Lung (tissue), 12 donors: ENCODE measurements around the gene WDR45. TPM values are rescaled to one million over a fixed set of nuclear protein-coding genes. Genes with fewer than 3 reads are reported as not detected.

Experiments
- ATAC-seq: fragments of 200-7000 bp; cut with Tn5 transposase; one replicate; pipeline ENCODE4 v1.9.1; 2020; ENCODE audit warnings: moderate number of reproducible peaks; ENCODE audit not compliant: insufficient read depth, low FRiP score
- DNase-seq, 3 donors: peaks; one replicate each; pipeline ENCODE4 v3.0.0-alpha.2; 2013 to 2017
- H3K27ac ChIP-seq, 2 donors: one replicate each; pipeline ENCODE4 v1.5.1; 2013; ENCODE audit warnings: mild to moderate bottlenecking in 2 of 2, moderate library complexity in 2 of 2, control low read depth in 1 of 2, inconsistent platforms in 1 of 2, low read depth in 1 of 2, low read length in 1 of 2
- H3K27me3 ChIP-seq, 3 donors: one replicate each; pipeline ENCODE4 v1.5.1; 2013; ENCODE audit warnings: low read length in 2 of 3; ENCODE audit not compliant: control insufficient read depth in 3 of 3, insufficient read depth in 3 of 3
- H3K36me3 ChIP-seq, 4 donors: one replicate each; pipeline ENCODE4 v1.5.1; 2013; ENCODE audit warnings: low read length in 4 of 4, mild to moderate bottlenecking in 1 of 4, moderate library complexity in 1 of 4; ENCODE audit not compliant: control insufficient read depth in 4 of 4, insufficient read depth in 4 of 4
- H3K4me1 ChIP-seq, 5 donors: one replicate each; pipeline ENCODE4 v1.5.1; 2013; ENCODE audit warnings: low read length in 5 of 5, mild to moderate bottlenecking in 2 of 5, moderate library complexity in 1 of 5; ENCODE audit not compliant: control insufficient read depth in 5 of 5, insufficient read depth in 5 of 5
- H3K4me3 ChIP-seq: one replicate; pipeline ENCODE4 v1.5.1; 2013; ENCODE audit warnings: mild to moderate bottlenecking, control low read depth, moderate library complexity
- H3K9ac ChIP-seq, 2 donors: one replicate each; pipeline ENCODE4 v1.5.1; 2013; ENCODE audit warnings: low read length in 2 of 2, control low read depth in 1 of 2; ENCODE audit not compliant: insufficient read depth in 1 of 2
- H3K9me3 ChIP-seq, 4 donors: one replicate each; pipeline ENCODE4 v1.5.1; 2013; ENCODE audit warnings: low read length in 3 of 4, mild to moderate bottlenecking in 1 of 4, moderate library complexity in 1 of 4; ENCODE audit not compliant: control insufficient read depth in 4 of 4, insufficient read depth in 3 of 4
- WGBS, 2 donors: extraction: QIAGEN DNeasy Blood & Tissue Kit; methylation state at CpG; one replicate each; pipeline ENCODE4 v1.1.7; 2013; 5-methylcytosine and 5-hydroxymethylcytosine counted together
- polyA plus RNA-seq, 2 donors: library from polyadenylated mRNA; stranded (reverse); fragments of 200-250 nt; gene quantifications; one replicate each; pipeline ENCODE4 v1.2.1, GENCODE V29; 2013
- total RNA-seq, 2 donors: library from RNA; depleted of rRNA in 1 of 2; stranded (reverse); fragments of >200 nt in 1 of 2; gene quantifications; one replicate each; pipeline ENCODE4 v1.2.1, GENCODE V29; 2014 to 2021
- TF ChIP-seq, protein P1 (sequence below): IDR thresholded peaks from 2 replicates; pipeline ENCODE4 v1.5.1; 2012; ENCODE audit warnings: mild to moderate bottlenecking; ENCODE audit errors: control extremely low read depth, extremely low read depth
- donor health status: control.
- donor health status: control.
- donor health status: Bipolar disorder and iron deficiency.
- donor health status: healthy.
- donor health status: DM: yes; HTN: yes; CAD: no.

The WDR45 gene
- total and polyA plus RNA-seq, 4 donors, result 48.1 to 71.4 (median 64.3) TPM

DNA sequence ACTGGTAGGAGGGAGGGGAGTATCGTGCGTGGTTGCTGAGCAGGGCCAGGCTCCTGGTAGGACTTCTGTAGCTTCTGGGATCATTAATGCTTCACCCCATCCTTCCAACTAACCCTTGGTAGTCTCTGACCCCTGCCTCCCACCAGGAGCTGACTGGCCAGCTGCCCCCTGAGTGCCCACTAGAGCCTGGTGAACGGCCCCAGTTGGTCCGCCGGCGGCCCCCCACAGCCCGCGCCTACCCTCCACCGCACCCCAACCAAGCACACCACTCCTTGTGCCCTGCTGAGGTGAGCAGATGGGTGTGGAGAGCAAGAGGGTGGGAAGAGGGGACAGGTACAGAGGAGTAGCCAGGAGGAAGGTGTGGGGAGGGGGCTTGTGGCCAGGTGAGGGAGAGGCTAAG lies 16.0 kb downstream of the WDR45 start:
- no peak for ATAC-seq
- H3K9me3 ChIP-seq, result peaks cover 0 to 5% (median 0%) of the 10 kb centered on the region in 4 donors
- no peak overlapping the region for H3K4me3 ChIP-seq
- H3K36me3 ChIP-seq, result peaks cover 0 to 7% (median 0%) of the 10 kb centered on the region in 4 donors
- no peak overlapping the region for H3K9ac ChIP-seq
- TF ChIP-seq, protein P1, sequence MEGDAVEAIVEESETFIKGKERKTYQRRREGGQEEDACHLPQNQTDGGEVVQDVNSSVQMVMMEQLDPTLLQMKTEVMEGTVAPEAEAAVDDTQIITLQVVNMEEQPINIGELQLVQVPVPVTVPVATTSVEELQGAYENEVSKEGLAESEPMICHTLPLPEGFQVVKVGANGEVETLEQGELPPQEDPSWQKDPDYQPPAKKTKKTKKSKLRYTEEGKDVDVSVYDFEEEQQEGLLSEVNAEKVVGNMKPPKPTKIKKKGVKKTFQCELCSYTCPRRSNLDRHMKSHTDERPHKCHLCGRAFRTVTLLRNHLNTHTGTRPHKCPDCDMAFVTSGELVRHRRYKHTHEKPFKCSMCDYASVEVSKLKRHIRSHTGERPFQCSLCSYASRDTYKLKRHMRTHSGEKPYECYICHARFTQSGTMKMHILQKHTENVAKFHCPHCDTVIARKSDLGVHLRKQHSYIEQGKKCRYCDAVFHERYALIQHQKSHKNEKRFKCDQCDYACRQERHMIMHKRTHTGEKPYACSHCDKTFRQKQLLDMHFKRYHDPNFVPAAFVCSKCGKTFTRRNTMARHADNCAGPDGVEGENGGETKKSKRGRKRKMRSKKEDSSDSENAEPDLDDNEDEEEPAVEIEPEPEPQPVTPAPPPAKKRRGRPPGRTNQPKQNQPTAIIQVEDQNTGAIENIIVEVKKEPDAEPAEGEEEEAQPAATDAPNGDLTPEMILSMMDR, result no peak
- no peak overlapping the region for H3K27ac ChIP-seq
- H3K4me1 ChIP-seq, result no peaks in the 10 kb centered on the region
- 92 to 100% methylated on average over 9 of the region's 9 CpGs for WGBS, 2 donors
- DNase-seq, result no peak
- no peaks in the 10 kb centered on the region for H3K27me3 ChIP-seq

DNA sequence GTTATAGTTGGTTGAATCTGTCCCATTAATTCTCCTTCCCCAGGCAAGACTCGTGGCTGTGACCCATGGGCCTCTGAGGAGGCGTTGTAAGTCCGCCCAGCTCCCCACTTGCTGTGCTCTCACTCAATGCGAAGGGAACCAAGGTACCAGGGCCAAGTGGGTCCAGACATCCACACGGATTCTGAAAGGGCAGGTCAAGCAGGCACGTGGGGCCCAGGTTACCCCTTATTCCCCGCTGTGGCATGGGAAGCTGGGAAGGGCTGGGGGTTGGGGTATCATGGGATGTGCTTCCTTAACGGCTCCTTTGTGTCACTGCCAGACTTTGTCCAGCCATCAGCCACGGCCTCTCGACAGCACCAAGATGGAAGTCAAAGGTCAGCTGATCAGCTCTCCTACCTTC lies 17.8 kb downstream of the WDR45 start:
- peaks cover 0 to 5% (median 0%) of the 10 kb centered on the region in 4 donors for H3K9me3 ChIP-seq
- ATAC-seq (no peak), DNase-seq (no peak)
- TF ChIP-seq, protein P1, result no peak
- no peak overlapping the region for H3K27ac ChIP-seq
- H3K4me1 ChIP-seq, result no peaks in the 10 kb centered on the region
- peaks cover 0 to 5% (median 0%) of the 10 kb centered on the region in 4 donors for H3K36me3 ChIP-seq
- H3K4me3 ChIP-seq, result no peak overlapping the region
- no peaks in the 10 kb centered on the region for H3K27me3 ChIP-seq
- WGBS, 2 donors, result 77 to 90% methylated on average over 6 to 10 of the region's 10 CpGs
- no peak overlapping the region for H3K9ac ChIP-seq

- no peaks in the 10 kb centered on the region for H3K27me3 ChIP-seq
- ATAC-seq (no peak), DNase-seq (no peak)
- no peak overlapping the region for H3K27ac ChIP-seq
- 84 to 98% methylated on average over 7 of the region's 7 CpGs for WGBS, 2 donors
- H3K9me3 ChIP-seq, result peaks cover 0 to 5% (median 0%) of the 10 kb centered on the region in 4 donors
- TF ChIP-seq, protein P1, result no peak
- no peak overlapping the region for H3K9ac ChIP-seq
- H3K4me3 ChIP-seq, result no peak overlapping the region
- H3K36me3 ChIP-seq, result peaks cover 0 to 5% (median 0%) of the 10 kb centered on the region in 4 donors
- no peaks in the 10 kb centered on the region for H3K4me1 ChIP-seq
Observed at GRCh38 chrX:49061490-49061889, 18.2 kb downstream of the WDR45 start.

DNA sequence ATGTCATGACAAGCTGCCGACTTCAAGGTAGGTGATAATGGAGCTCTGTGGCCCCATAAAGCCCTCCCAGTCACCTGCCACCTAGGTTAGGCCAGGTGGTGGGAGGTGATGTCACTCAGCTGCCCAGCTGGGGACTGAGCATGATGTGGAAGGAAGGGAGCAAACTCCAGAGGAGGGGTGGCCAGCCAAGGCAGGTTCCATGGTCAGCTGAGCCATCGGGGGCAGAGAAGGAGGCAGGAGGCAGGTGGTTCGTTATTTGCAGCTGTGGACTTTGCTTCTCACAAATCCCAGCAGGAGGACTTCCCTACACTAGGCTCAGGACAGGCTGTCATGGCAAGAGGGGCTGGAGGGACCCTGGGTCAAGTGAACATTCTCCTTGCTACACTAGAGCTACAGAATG lies 18.8 kb downstream of the WDR45 start:
- no peak overlapping the region for H3K9ac ChIP-seq
- TF ChIP-seq, protein P1, result no peak
- peaks cover 0 to 5% (median 0%) of the 10 kb centered on the region in 4 donors for H3K9me3 ChIP-seq
- H3K4me1 ChIP-seq, result no peaks in the 10 kb centered on the region
- no peak overlapping the region for H3K4me3 ChIP-seq
- H3K36me3 ChIP-seq, result peaks cover 0 to 5% (median 0%) of the 10 kb centered on the region in 4 donors
- ATAC-seq, result no peak
- no peak overlapping the region for H3K27ac ChIP-seq
- no peak for DNase-seq
- 79 to 95% methylated on average over 3 of the region's 3 CpGs for WGBS, 2 donors
- no peaks in the 10 kb centered on the region for H3K27me3 ChIP-seq
